ENCODE data around the gene NCOA1. TPM values are rescaled to one million over a fixed set of nuclear protein-coding genes. Genes with fewer than 3 reads are reported as not detected.
"Not testable (repeated sequence)": the region's sequence is repeated elsewhere in the genome, so short reads cannot be mapped to it uniquely, and the experiment has no call there.

NCOA1 gene
- total RNA-seq, 1 experiment from 2014 or later, result 14.4 TPM

- no peak for DNase-seq (ENCODE audit: low read depth, low spot score)
- in situ Hi-C loops (cut with HindIII; ENCODE audit: low pct_unique_long_range_greater_than_20kb, low sequenced_read_pairs), result no loop called here
Measured at GRCh38 chr2:24628746-24629145, 137.7 kb downstream of the NCOA1 start.

- DNase-seq (ENCODE audit: low read depth, low spot score), result no peak
- in situ Hi-C loops (cut with HindIII; ENCODE audit: low pct_unique_long_range_greater_than_20kb, low sequenced_read_pairs), result no loop called here
Measured at GRCh38 chr2:24632172-24632571, 141.1 kb downstream of the NCOA1 start.

DNA sequence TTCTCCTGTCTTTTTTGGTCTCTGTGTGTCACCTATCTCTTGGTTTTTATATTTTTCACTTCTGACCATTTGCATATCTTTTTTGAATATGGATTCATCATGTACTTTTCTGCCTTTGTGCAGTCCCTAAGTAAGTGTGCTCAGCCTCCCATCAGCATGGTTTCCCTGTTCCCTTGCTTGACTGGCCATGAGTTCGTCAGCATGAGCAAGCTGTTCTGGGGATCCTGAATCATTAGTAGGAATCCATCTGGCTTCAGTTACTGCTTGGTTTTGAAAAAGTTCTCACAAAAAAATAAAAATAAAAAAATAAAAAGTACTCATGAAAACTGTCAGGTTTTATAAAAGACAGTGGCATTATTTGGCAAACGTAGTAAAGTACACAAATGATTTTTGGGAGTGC lies 144.1 kb downstream of the NCOA1 start:
- in situ Hi-C loops (cut with HindIII; ENCODE audit: low pct_unique_long_range_greater_than_20kb, low sequenced_read_pairs), result no loop called here
- no peak for DNase-seq (ENCODE audit: low read depth, low spot score)

GRCh38 chr2:24638568-24638967 lies 147.5 kb downstream of the NCOA1 start:
- in situ Hi-C loops (cut with HindIII; ENCODE audit: low pct_unique_long_range_greater_than_20kb, low sequenced_read_pairs), result no loop called here
- no peak for DNase-seq (ENCODE audit: low read depth, low spot score)

DNA sequence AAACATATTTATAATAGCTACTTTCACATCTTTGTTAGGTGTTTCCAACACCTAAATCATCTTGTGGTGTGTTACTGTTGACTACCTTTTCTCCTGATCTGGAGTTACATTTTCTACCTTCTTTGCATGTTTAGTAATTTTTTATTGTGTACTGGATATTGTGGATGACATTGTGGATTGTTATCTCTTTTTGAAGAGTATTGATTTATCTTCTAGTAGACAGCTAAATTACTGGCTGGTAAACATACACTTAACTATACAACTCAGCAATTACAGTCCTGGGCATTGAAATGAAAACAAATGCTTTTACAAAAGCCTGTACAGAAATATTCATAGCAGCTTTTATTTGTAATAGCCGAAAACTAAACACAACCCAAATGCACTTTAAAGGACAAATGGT lies 151.3 kb downstream of the NCOA1 start:
- no peak for DNase-seq (ENCODE audit: low read depth, low spot score)
- in situ Hi-C loops (cut with HindIII; ENCODE audit: low pct_unique_long_range_greater_than_20kb, low sequenced_read_pairs), result no loop called here

GRCh38 chr2:24643051-24643450 lies 152.0 kb downstream of the NCOA1 start:
- no peak for DNase-seq (ENCODE audit: low read depth, low spot score)
- in situ Hi-C loops (cut with HindIII; ENCODE audit: low pct_unique_long_range_greater_than_20kb, low sequenced_read_pairs), result no loop called here

DNA sequence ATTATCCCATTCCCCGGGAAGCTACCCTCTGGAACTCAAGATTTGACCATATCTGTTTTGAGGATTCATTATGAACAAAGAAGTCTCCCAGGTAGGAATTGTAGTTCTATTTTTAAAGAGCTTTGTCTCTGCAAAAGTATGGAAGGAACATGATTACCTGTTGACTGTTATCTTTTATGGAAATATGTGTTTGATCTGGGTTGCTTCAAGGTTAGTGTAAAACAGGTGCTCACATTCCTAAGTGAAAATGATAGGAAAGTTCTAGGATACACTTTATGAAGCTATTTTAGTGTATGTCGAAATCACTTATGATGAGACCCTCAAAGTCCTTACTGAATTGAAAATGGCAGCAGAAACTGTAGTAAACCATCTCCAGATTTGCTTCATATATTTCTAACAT lies 153.0 kb downstream of the NCOA1 start:
- DNase-seq (ENCODE audit: low read depth, low spot score), result no peak
- in situ Hi-C loops (cut with HindIII; ENCODE audit: low pct_unique_long_range_greater_than_20kb, low sequenced_read_pairs), result no loop called here

GRCh38 chr2:24650997-24651642 lies 160.1 kb downstream of the NCOA1 start:
- in situ Hi-C loops (cut with HindIII; ENCODE audit: low pct_unique_long_range_greater_than_20kb, low sequenced_read_pairs), result no loop called here

GRCh38 chr2:24651643-24652003 lies 160.6 kb downstream of the NCOA1 start:
- in situ Hi-C loops (cut with HindIII; ENCODE audit: low pct_unique_long_range_greater_than_20kb, low sequenced_read_pairs), result no loop called here
- DNase-seq (ENCODE audit: low read depth, low spot score), result no peak

More at GRCh38 chr2:24650997-24651642, 160.1 kb downstream of the NCOA1 start:
- no peak for DNase-seq (ENCODE audit: low read depth, low spot score)

- DNase-seq (ENCODE audit: low read depth, low spot score), result no peak
- in situ Hi-C loops (cut with HindIII; ENCODE audit: low pct_unique_long_range_greater_than_20kb, low sequenced_read_pairs), result no loop called here
Measured at GRCh38 chr2:24652265-24653182, 161.5 kb downstream of the NCOA1 start.

DNA sequence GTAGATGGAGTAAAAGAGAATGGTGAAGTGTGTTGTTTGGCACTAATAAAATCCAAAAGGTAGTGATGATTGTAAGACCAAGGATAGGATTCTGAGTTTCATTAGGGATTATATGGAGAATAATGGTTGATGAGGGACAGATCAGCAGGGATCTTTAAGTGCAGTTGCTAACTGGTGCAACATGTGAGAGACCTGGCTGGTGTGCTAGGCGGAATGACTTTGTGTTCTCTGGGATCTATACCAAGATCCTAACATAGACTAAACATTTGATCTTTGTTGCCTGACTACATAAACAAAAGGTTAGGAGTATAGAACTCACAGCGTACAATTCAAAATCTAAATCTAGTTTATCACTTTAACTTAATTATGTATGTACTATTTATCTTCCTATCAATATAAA lies 166.8 kb downstream of the NCOA1 start:
- in situ Hi-C loops (cut with HindIII; ENCODE audit: low pct_unique_long_range_greater_than_20kb, low sequenced_read_pairs), result no loop called here
- no peak for DNase-seq (ENCODE audit: low read depth, low spot score)

GRCh38 chr2:24658531-24659202 lies 167.6 kb downstream of the NCOA1 start:
- DNase-seq (ENCODE audit: low read depth, low spot score), result no peak
- in situ Hi-C loops (cut with HindIII; ENCODE audit: low pct_unique_long_range_greater_than_20kb, low sequenced_read_pairs), result no loop called here

DNA sequence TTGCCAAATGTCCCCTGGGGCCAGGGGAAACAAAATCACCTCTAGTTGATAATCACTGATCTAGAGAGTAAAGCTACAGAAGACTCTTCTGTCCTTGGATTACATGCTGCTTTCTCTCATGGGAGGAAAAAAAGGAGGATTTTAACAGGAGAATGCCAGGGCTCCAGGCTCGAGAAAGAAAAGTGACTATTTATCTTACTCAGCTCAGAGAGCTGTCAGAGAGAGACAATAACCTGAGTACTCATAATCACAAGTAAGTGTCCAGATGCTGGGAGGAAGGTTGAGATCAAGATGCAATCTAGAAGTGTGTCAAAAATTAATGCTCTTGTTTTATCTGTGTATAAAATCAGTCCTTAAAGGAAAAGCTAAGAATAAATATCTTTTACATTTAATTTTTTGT lies 168.8 kb downstream of the NCOA1 start:
- DNase-seq (ENCODE audit: low read depth, low spot score), result no peak
- in situ Hi-C loops (cut with HindIII; ENCODE audit: low pct_unique_long_range_greater_than_20kb, low sequenced_read_pairs), result no loop called here

DNA sequence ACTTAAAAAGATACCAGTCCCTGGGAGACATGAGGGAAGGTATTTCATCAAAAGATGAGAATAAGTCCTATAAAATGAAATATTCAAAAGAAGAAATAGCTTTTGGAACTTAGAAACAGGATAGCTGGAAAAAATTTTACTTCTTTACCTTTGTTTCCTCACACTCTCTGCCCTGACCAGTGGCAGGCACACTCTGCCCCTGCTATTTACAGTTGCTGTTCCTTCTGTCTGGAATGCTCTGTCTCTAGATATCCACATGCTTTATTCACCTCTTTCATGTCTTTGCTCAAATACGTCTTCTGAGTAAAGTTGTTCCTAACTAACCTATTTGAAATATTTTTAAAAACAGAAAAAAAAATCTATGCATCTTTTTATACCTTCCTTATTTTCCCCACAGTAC lies 176.5 kb downstream of the NCOA1 start:
- no peak for DNase-seq (ENCODE audit: low read depth, low spot score)
- in situ Hi-C loops (cut with HindIII; ENCODE audit: low pct_unique_long_range_greater_than_20kb, low sequenced_read_pairs), result no loop called here

- in situ Hi-C loops (cut with HindIII; ENCODE audit: low pct_unique_long_range_greater_than_20kb, low sequenced_read_pairs), result no loop called here
- no peak for DNase-seq (ENCODE audit: low read depth, low spot score)
Measured at GRCh38 chr2:24671230-24671629, 180.2 kb downstream of the NCOA1 start.

DNA sequence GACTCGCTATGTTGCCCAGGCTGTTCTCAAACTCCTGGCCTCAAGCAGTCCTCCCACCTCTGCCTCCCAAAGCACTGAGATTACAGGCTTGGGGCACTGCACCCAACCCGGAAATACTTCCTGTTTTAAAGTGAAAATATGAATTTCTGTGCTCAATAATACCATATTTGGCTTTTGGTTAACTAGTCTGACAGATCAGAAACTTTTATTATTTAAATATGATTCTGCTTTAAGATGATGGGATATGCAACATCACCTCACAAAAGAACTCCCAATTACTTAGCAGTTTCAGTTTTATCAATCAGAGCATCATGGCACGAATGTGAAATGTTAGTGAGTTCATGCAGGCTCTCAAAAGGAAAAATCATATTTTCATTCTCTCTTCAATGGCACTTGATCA lies 181.5 kb downstream of the NCOA1 start:
- no peak for DNase-seq (ENCODE audit: low read depth, low spot score)
- in situ Hi-C loops (cut with HindIII; ENCODE audit: low pct_unique_long_range_greater_than_20kb, low sequenced_read_pairs), result no loop called here

DNA sequence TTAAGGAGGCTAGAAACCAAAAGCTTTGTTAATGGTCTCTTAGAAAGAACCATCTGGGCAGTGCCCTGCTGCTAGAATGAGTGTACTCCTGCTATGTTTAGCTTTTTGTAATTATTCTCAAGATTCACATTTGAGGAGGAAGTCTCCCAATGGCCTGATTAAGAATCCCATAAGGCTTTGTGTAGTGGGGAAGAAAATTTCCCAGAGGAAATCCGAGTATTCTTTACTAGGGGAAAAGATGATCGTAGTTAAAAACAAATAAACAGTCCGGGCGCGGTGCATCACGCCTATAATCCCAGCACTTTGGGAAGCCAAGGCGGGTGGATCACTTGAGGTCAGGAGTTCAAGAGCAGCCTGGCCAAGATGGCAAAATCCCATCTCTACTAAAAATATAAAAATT lies 184.3 kb downstream of the NCOA1 start:
- in situ Hi-C loops (cut with HindIII; ENCODE audit: low pct_unique_long_range_greater_than_20kb, low sequenced_read_pairs), result no loop called here
- no peak for DNase-seq (ENCODE audit: low read depth, low spot score)

GRCh38 chr2:24676493-24676892 lies 185.4 kb downstream of the NCOA1 start:
- in situ Hi-C loops (cut with HindIII; ENCODE audit: low pct_unique_long_range_greater_than_20kb, low sequenced_read_pairs), result no loop called here

GRCh38 chr2:24678066-24678465 lies 187.0 kb downstream of the NCOA1 start:
- in situ Hi-C loops (cut with HindIII; ENCODE audit: low pct_unique_long_range_greater_than_20kb, low sequenced_read_pairs); DNase-seq (ENCODE audit: low read depth, low spot score): not testable (repeated sequence)

More at GRCh38 chr2:24676493-24676892, 185.4 kb downstream of the NCOA1 start:
- DNase-seq (ENCODE audit: low read depth, low spot score), result no peak

Measured in SK-MEL-5 (cell line).